Liver (tissue), 9 donors: ENCODE measurements around the gene FCN3. TPM values are rescaled to one million over a fixed set of nuclear protein-coding genes. Genes with fewer than 3 reads are reported as not detected.
A peak's percentile ranks its signal among the peaks of the same experiment; 100 is the strongest.

Source experiments
- DNase-seq: peaks from one replicate; pipeline ENCODE4 v3.0.0-alpha.2; 2017; ENCODE audit warnings: low spot score
- H3K27ac ChIP-seq, 2 donors: one replicate each; pipeline ENCODE4 v1.7.0; 2013; ENCODE audit warnings: inconsistent platforms in 2 of 2, low read length in 2 of 2, control low read depth in 1 of 2, low read depth in 1 of 2, mild to moderate bottlenecking in 1 of 2
- H3K27me3 ChIP-seq, 4 donors: one replicate each; pipeline versions ENCODE4 v1.6.1 to v1.7.0; 2013; ENCODE audit warnings: low read length in 3 of 4, inconsistent platforms in 1 of 4, mild to moderate bottlenecking in 1 of 4, moderate library complexity in 1 of 4; ENCODE audit not compliant: control insufficient read depth in 4 of 4, insufficient read depth in 4 of 4
- H3K36me3 ChIP-seq, 4 donors: one replicate each; pipeline versions ENCODE4 v1.6.1 to v1.7.0; 2013; ENCODE audit warnings: low read length in 3 of 4, mild to moderate bottlenecking in 3 of 4, low read depth in 1 of 4, moderate library complexity in 1 of 4; ENCODE audit not compliant: control insufficient read depth in 4 of 4, insufficient read depth in 3 of 4
- H3K4me1 ChIP-seq, 4 donors: one replicate each; pipeline versions ENCODE4 v1.6.1 to v1.7.0; 2013; ENCODE audit warnings: low read length in 3 of 4, mild to moderate bottlenecking in 3 of 4, moderate library complexity in 1 of 4; ENCODE audit not compliant: control insufficient read depth in 4 of 4, insufficient read depth in 4 of 4
- H3K4me3 ChIP-seq, 3 donors: one replicate each; pipeline versions ENCODE4 v1.6.1 to v1.7.0; 2013; ENCODE audit warnings: low read length in 3 of 3, control low read depth in 1 of 3, low read depth in 1 of 3, mild to moderate bottlenecking in 1 of 3
- H3K9ac ChIP-seq, 2 donors: one replicate each; pipeline ENCODE4 v1.7.0; 2013; ENCODE audit warnings: low read length in 2 of 2, mild to moderate bottlenecking in 2 of 2, moderate library complexity in 2 of 2, control low read depth in 1 of 2, low read depth in 1 of 2
- H3K9me3 ChIP-seq, 4 donors: one replicate each; pipeline versions ENCODE4 v1.6.1 to v1.7.0; 2013; ENCODE audit warnings: low read length in 3 of 4; ENCODE audit not compliant: control insufficient read depth in 4 of 4
- ATF3 ChIP-seq: IDR thresholded peaks from 2 replicates; pipeline ENCODE4 v1.6.1; 2016; ENCODE audit warnings: antibody characterized with exemption
- CTCF ChIP-seq: fragments of 150-350 bp; IDR thresholded peaks from 2 replicates; pipeline ENCODE4 v1.5.1; 2017; ENCODE audit warnings: improper control_type of control experiment, low read depth, low read length; ENCODE audit not compliant: missing input control
- EGR1 ChIP-seq, 2 donors: IDR thresholded peaks; 2 replicates each; pipeline ENCODE4 v1.6.1; 2016 to 2018; ENCODE audit warnings: antibody characterized with exemption in 2 of 2, low read depth in 2 of 2
- FOXA1 ChIP-seq: IDR thresholded peaks from 2 replicates; pipeline ENCODE4 v1.6.1; 2016; ENCODE audit warnings: antibody characterized with exemption
- FOXA2 ChIP-seq: IDR thresholded peaks from 2 replicates; pipeline ENCODE4 v1.6.1; 2016; ENCODE audit warnings: antibody characterized with exemption
- GABPA ChIP-seq, 2 donors: IDR thresholded peaks in 1 of 2; conservative IDR thresholded peaks in 1 of 2; 2 replicates each; pipeline ENCODE4 v1.6.1; 2016; ENCODE audit warnings: antibody characterized with exemption in 2 of 2, mild to moderate bottlenecking in 1 of 2, moderate library complexity in 1 of 2
- HNF4A ChIP-seq, 2 donors: conservative IDR thresholded peaks; 2 replicates each; pipeline ENCODE4 v1.6.1; 2016; ENCODE audit warnings: antibody characterized with exemption in 2 of 2, mild to moderate bottlenecking in 2 of 2
- HNF4G ChIP-seq: IDR thresholded peaks from 2 replicates; pipeline ENCODE4 v1.6.1; 2016; ENCODE audit warnings: antibody characterized with exemption
- JUND ChIP-seq, 2 donors: IDR thresholded peaks; 2 replicates each; pipeline ENCODE4 v1.6.1; 2016; ENCODE audit warnings: antibody characterized with exemption in 2 of 2
- MAX ChIP-seq: IDR thresholded peaks from 2 replicates; pipeline ENCODE4 v1.6.1; 2016; ENCODE audit warnings: antibody characterized with exemption
- RAD21 ChIP-seq, 2 donors: IDR thresholded peaks; 2 replicates each; pipeline ENCODE4 v1.6.1; 2016; ENCODE audit warnings: antibody characterized with exemption in 2 of 2, mild to moderate bottlenecking in 2 of 2
- REST ChIP-seq: IDR thresholded peaks from 2 replicates; pipeline ENCODE4 v1.6.1; 2016; ENCODE audit warnings: antibody characterized with exemption, mild to moderate bottlenecking
- RXRA ChIP-seq, 2 donors: IDR thresholded peaks; 2 replicates each; pipeline ENCODE4 v1.6.1; 2017 to 2018; ENCODE audit warnings: antibody characterized with exemption in 2 of 2, mild to moderate bottlenecking in 1 of 2
- SP1 ChIP-seq: IDR thresholded peaks from 2 replicates; pipeline ENCODE4 v1.6.1; 2018; ENCODE audit warnings: antibody characterized with exemption, mild to moderate bottlenecking
- TAF1 ChIP-seq: conservative IDR thresholded peaks from 2 replicates; pipeline ENCODE4 v1.6.1; 2016; ENCODE audit warnings: antibody characterized with exemption, mild to moderate bottlenecking
- YY1 ChIP-seq: IDR thresholded peaks from 2 replicates; pipeline ENCODE4 v1.6.1; 2016; ENCODE audit warnings: antibody characterized with exemption, mild to moderate bottlenecking
- ZBTB33 ChIP-seq: IDR thresholded peaks from 2 replicates; pipeline ENCODE4 v1.6.1; 2016; ENCODE audit warnings: antibody characterized with exemption
- WGBS: extraction: QIAGEN DNeasy Blood & Tissue Kit; methylation state at CpG from one replicate; pipeline ENCODE4 v1.1.7; 2013; 5-methylcytosine and 5-hydroxymethylcytosine counted together
- polyA plus RNA-seq, 2 donors: library from polyadenylated mRNA; stranded (reverse) in 1 of 2; unstranded in 1 of 2; fragments of 200-250 nt in 1 of 2; fragments of >200 nt in 1 of 2; fragmentation: Nextera tagmentation in 1 of 2; extraction: Ambion mirVana in 1 of 2; gene quantifications; one replicate each; pipeline versions ENCODE4 v1.2.1 to v1.2.3, GENCODE V29; 2013 to 2015
- total RNA-seq, 2 donors: library from RNA; depleted of rRNA; stranded (reverse); fragments of >200 nt; gene quantifications; one replicate each; pipeline ENCODE4 v1.2.3, GENCODE V29; 2014
- donor health status: healthy.
- donor health status: healthy.
- donor health status: healthy.
- donor health status: healthy.
- donor health status: healthy.

FCN3 gene
- total and polyA plus RNA-seq, 4 donors = 87.3 to 310 (median 137) TPM

GRCh38 chr1:27416387-27417111, 41.9 kb upstream of the FCN3 start:
- H3K36me3 ChIP-seq = peaks cover 9 to 58% (median 44%) of the 10 kb centered on the region in 4 donors
- H3K9ac ChIP-seq = no peak overlapping the region
- H3K4me3 ChIP-seq = no peak overlapping the region
- H3K27ac ChIP-seq = no peak overlapping the region
- TF ChIP-seq JUND (IDR thresholded peaks at IDR 0.05) (no peak), SP1 (no peak), FOXA1 (no peak), MAX (no peak), EGR1 (IDR thresholded peaks at IDR 0.05; ENCODE audit: low read depth in 2 of 2) (no peak), CTCF (peak; percentile 57), YY1 (peak; percentile 44), TAF1 (no peak), RAD21 (IDR thresholded peaks at IDR 0.05) (peak; percentile 75 to 88)
- WGBS = 82% methylated on average over 3 of the region's 3 CpGs
- no peaks in the 10 kb centered on the region for H3K27me3 ChIP-seq
- H3K9me3 ChIP-seq = no peaks in the 10 kb centered on the region
- peaks cover 0 to 8% (median 4%) of the 10 kb centered on the region in 4 donors for H3K4me1 ChIP-seq
- DNase-seq = peak; percentile 53

- no peaks in the 10 kb centered on the region for H3K9me3 ChIP-seq
- 99% methylated on average over 1 of the region's 1 CpG for WGBS
- no peak for DNase-seq
- peaks cover 9 to 74% (median 59%) of the 10 kb centered on the region in 4 donors for H3K36me3 ChIP-seq
- H3K9ac ChIP-seq = no peak overlapping the region
- H3K27me3 ChIP-seq = no peaks in the 10 kb centered on the region
- peaks cover 0 to 8% (median 4%) of the 10 kb centered on the region in 4 donors for H3K4me1 ChIP-seq
- H3K4me3 ChIP-seq = no peak overlapping the region
- TF ChIP-seq TAF1 (no peak), FOXA2 (no peak), HNF4A (conservative IDR thresholded peaks at IDR 0.05) (no peak), SP1 (no peak), RXRA (IDR thresholded peaks at IDR 0.05) (no peak), ZBTB33 (no peak), RAD21 (IDR thresholded peaks at IDR 0.05) (no peak), ATF3 (no peak), HNF4G (no peak), REST (no peak), GABPA (IDR thresholded peaks at IDR 0.05 in 1 of 2, conservative IDR thresholded peaks at IDR 0.05 in 1 of 2) (no peak), EGR1 (IDR thresholded peaks at IDR 0.05; ENCODE audit: low read depth in 2 of 2) (no peak)
- no peak overlapping the region for H3K27ac ChIP-seq
These were observed 39.5 kb upstream of the FCN3 start for GRCh38 chr1:27414091-27414490.
